Stimulated activated CD8-positive, alpha-beta memory T cell treated with anti-CD3 and anti-CD28 coated beads, Interleukin-7, amount 100 ng/mL, for 24 hours (primary cell): ENCODE data around the gene RPGRIP1.
"Not testable (repeated sequence)": the region's sequence is repeated elsewhere in the genome, so short reads cannot be mapped to it uniquely, and the experiment has no call there.

Experiments
- DNase-seq: peaks from one replicate; pipeline ENCODE4 v3.0.0-alpha.2; 2020; ENCODE audit warnings: low read depth

RPGRIP1 gene

DNA sequence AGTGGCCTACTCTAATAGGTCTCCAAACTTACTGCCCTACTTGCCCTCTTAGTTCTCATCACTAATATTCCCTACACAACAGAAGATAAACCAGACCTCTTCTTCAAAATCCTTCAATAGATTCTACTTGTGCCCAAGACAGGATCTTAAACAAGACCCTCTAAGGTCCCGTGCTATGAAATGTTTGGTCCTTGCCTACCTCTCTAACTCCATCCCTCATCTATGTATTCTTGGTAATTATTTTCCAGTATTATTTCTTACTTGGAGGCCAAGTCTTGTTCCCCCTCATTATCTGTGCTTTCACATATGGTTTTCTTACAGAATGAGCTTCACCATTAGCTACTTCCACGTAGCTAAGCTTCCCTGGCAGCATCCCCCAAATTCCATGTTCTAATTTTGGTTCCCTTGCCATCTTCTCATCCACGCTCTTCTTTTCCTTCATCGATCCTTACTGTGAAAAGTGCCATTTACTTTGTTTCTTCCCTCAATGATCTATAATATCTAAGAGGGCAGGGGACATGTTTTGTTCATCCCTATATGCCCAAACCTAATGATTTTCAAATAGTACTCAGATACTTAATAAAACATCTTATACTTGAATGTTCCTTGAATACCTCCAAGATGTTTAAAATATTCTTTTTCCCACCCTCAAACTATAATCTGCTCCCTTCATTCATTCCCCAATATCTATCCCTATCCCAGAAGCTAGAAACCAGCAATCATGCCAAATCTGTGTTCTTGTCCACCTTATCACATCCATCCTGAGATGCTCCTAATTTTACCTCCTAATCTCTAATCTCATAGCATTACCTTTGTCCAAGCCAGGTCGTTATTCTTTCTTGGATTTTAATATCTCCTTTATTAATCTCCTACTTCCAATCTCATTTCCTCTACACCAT is 20.7 kb upstream of the RPGRIP1 start:
- DNase-seq, result no peak

DNA sequence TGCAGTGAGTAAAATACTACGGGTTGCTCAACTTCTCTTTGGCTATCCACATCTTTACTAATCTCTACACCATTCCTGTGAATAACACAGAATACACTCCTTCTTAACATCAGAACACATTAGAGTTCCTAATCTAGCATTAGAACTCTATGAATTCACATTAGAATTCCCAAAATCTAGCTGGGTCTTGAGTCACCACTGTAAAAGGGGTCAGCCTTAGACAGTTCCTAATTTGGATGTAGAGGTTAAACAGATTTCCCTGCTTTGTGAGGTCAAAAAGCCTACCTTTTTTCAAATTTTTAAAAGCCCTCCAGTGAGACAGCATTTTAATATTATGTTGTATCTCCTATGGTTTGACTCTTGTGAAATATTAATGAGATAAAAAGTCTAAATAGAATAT is 18.1 kb upstream of the RPGRIP1 start:
- no peak for DNase-seq

DNA sequence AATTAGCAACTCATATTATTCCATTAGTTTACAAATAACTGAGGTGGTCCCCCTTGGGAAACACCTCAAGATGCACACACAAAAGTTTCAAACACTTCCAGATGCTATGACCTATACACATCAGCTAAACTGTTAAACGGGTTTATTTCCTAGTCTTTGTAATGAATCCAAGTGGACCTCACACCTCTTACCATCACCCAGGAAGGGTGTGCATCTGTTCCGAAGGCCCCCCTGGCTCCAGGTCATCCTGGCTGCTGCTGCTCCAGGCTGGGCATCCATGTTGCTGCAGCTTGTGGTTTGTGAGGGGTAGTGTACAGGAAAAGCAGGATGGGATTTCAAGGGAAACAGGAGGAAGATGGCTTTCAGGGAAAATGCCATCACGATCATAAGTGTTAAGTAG is 17.5 kb upstream of the RPGRIP1 start:
- DNase-seq, result no peak

DNA sequence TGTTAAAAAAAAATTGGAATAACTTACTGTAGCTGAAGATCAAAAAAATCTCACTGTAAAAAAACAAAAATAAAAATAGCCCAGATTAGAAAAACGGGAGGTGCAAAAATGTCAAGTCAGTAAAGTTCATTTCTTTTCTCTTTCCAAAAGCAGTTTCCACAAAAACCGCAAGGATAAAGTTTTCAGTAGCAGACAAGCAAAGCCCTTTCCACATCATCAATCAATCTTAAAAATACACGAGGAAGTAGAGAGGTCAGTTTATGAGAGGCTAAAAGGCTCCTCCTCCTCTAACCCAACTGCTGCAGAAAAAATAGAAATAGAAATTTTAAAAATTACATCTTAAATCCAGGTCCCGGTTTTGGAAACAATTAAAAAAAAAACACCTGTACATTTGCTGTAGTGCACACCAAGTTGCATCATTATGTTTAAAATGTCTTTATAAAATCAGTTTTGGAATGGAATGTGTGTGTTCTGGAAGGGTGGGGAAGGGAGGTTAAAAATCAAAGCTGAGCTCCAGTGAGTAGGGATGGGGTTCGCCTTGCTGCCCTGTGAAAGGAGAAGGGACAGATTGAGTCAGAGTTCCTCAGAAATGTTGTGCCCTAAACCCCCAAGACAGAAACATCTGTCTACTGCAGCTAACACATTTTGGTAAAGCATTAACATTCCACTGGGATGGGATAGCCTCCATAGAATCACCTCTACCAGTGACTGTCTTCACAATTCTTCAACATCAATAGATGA is 16.4 kb upstream of the RPGRIP1 start:
- DNase-seq, result no peak

DNA sequence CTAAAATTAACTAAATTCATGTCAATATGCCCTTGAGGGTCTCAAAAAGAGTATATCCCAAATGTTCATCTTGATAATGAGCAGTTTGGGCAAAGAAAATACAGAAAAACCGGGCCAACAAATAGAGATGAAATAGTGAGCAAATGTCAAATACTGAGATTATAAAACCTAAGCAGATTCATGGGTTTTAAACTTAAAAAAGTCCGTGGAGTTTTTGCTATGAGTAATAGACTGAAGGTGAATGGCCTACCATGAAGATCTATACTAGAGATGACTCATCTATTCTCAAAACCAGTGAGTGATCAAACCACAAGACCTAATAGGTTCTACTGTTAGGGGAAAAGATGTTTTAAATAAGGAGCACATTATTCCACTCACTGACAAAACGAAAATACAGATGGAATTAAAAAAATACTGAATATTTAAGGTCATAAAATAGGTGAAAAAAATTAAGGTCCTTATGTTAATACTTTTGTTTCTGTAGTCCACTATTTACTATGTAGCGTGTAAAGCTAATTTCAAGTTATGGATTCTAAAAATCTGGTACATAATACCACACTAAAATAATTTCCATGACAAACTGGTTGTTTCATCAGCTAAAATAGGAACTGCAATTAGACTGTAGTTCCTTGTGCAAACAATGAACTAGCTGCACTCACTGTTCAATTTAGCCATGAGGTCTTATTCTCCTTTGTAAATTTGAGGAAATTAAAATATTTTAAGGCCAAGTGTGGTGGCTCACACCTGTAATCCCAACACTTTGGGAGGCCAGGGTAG is 15.7 kb upstream of the RPGRIP1 start:
- DNase-seq, result no peak

DNA sequence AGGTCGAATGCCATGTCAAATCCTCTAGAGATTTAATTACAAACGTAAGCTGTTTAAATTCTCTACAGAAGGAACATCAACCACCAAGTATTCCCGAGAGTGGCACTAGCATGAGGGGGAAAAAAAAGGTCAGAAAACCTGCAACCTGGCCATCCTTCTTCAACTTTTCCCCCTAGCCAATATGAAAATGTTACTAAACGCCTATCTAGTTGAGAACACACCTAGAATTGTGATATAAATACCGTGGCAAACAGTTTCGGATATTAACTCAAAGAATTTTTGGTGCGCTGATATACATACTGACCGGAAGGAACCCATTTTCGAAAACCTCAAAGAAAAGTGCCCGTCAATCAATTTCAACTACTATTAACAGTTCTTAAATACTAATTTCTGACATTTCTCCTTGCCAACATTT is 12.4 kb upstream of the RPGRIP1 start:
- no peak for DNase-seq

DNA sequence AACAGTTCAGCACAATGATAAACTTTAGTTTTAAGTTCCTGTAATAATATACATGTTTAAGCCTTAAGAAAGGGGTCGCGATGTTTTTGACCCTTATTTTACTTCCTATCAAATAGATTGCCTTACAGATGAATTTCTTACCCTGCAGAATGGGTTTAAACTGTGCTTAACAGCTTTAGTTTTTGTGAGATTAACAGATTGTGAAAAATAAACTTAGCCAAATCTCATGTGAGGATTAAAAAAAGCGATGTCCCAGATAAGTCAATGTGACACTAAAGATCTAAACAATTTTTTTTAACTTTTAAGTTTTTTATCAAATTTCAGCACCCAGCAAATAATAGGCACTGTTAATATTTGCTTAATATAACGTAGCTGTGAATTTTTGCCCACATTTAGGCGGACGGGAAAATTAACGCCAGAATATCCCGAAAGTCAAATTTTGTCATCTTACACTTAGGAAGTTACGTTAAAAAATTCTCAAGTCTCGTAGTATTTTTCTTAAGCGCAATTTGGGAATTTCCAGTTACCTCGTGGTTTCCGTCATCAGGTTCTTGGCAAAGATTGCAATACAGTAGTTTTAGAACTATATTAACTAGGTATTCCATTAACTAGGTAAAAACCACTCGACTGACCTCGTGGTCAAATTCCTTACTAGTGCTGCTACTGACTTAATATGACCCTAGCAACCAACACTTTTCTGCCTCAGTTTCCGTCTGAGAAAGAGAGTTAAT is 11.8 kb upstream of the RPGRIP1 start:
- no peak for DNase-seq

DNA sequence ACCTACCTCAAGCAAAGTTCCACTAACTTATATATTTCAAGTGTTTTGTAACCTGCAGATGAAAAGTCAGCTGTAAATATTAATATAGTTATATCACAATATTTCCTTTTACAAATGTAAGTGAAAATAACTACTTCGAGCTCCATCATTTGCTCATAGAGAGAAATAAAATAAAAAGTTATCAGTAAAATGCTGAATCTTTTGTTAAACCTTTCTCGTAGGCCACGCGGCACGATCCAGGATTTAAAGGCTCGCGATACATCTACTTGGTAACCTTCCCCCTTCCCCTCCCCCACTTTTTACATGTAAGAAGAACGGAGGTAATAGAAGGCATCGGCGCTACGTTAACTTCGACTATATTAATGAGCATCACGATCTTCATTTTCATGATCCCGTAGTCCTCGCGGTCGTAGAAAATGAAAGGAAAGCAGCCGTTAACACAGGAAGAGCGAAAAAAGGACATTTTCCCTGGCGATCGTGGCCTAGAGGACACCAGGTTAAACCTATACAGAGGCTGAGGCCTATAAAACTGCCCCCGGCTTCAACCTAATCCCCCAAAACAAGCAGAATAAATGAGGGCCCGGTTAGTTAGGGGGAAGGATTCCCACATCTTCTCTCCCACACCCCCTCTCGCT is 11.1 kb upstream of the RPGRIP1 start:
- DNase-seq, result no peak

DNA sequence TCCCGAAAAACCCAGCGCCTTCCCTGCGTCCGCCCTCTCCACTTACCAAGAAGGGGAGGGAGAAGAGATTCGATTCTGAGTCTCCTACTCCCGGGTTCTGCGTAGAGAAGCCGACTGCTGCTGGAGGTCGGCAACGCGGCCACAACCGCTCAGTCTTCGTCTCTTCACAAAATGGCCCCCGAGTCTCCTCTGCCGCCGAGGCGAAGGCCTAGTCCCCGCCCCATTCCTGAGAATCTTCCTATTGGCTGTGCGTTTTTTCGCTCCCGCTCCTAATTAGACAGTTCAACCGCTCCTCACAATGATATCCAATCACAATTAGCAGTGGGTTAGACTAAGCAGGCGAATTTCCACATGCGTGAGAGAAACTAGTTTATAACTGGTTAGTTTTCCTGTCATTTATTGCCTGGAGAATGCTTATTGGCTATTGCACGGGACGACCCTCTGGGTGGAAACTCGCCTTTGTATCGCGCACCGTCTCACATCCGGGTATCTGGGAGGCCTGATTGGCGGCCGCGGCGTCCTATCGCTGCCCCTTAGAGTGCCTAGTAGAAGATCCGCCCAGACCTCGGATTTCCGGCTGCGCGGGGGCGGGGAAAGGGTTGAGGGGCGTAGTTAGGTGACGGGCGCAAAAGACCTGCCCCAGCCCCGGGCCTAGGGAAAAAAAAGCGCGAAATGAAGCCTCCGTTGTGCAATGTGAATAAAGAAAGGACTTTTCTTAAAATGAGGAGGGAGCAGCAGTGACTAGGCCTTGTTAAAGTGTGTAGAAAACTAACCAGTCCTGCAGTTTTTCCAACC is 10.4 kb upstream of the RPGRIP1 start, which contains the start of gene HNRNPC:
TSS of gene HNRNPC (minus strand) at position 191 of the 795 bp plus-strand sequence. CDS start 35,249 bp downstream, outside the sequence.
- peak; percentile 100 for DNase-seq

DNA sequence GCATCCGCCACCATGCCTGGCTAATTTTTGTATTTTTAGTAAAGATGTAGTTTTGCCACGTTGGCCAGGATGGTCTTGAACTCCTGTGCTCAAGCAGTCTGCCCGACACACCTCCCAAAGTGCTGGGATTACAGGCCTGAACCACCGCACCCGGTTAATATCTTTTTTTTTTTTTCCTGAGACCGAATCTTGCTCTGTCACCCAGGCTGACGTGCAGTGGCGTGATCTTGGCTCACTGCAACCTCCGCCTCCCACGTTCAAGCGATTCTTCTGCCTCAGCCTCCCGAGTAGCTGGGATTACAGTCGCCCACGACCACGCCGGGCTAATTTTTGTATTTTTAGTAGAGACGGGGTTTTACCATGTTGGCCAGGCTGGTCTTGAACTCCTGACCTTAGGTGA is 7.2 kb upstream of the RPGRIP1 start:
- not testable (repeated sequence) for DNase-seq

DNA sequence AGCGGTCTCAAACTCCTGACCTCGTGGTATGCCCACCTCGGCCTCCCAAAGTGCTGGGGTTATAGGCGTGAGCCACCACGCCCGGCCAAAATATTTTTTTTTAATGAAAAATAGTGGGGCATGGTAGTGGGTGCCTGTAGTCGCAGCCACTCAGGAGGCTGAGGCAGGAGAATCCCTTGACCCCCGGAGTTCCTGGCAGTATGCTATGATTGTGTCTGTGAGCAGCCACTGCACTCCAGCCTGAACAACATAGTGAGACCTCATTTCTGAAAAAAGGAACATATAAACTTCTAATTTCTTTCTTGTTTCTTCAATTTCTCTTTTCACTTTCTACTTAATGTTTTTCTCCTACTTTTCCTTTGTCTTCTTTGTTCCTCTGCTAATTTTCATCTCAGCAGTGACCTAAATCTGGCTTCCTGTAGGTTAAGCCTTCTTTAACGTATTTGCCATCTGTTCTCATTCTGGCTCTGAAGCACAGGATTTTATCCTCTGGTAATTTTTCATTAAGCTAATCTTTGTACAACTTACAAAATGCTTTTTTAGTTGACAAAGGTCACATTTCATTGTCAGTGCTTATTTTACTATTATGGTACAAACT is 4.5 kb upstream of the RPGRIP1 start:
- DNase-seq, result no peak

DNA sequence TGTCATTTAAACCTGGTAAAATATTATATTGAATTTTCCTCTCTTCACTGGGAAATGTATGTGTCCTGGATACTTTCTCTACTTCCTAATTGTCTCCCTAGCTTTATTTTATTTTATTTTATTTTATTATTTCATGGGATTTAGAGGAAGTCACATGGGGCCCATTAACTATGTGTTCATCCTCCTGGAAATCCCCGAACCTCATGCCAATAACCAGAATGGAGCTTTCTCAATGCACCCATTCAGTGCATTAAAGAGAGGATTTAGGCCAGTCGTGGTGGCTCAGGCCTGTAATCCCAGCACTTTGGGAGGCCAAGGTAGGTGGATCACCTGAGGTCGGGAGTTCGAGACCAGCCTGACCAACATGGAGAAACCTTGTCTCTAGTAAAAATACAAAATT is 1.3 kb upstream of the RPGRIP1 start:
- DNase-seq, result no peak

DNA sequence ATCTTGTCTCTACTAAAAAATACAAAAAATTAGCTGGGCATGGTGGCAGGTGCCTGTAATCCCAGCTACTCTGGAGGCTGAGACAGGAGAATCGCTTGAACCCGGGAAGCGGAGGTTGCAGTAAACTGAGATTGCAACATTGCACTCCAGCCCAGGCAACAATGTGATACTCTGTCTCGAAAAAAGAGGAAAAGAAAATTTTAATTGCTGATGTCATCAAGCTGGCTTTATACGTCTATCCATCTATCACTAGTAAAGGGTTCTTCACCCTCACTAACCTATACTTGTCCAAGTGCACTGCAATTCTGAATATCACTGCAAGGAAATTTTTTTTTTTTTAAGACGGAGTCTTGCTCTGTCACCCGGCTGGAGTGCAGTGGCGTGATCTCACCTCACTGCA is 2.0 kb downstream of the RPGRIP1 start:
- not testable (repeated sequence) for DNase-seq

DNA sequence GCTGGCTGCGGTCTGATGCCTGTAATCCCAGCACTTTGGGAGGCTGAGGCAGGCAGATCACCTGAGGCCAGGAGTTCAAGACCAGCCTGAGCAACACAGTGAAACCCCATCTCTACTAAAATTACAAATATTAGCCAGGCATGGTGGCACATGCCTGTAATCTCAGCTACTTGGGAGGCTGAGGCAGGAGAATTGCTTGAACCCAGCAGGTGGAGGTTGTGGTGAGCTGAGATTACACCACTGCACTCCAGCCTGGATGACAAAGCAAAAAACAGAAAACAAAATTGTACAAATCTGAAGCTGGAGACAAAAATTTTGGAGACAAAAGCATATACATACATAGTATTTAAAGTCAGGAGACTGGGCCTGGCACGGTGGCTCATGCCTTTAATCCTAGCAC is 6.6 kb downstream of the RPGRIP1 start:
- DNase-seq, result not testable (repeated sequence)

DNA sequence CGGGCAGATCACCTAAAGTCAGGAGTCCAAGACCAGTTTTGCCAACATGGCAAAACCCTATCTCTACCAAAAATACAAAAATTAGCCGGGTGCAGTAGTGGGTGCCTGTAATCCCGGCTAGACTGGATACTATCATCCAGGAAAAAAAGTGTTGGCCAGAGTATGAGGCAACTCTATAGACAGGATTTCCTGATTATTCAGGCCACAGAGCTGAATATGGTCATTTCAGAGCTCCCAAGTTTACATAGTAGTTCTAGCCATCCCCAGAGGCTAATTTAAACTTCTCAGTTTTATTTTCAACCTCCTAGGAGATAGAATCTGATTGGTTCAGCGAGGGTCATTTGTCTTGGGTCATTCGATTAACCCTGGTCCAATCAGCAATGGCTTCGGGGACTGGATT is 7.3 kb downstream of the RPGRIP1 start:
- no peak for DNase-seq

DNA sequence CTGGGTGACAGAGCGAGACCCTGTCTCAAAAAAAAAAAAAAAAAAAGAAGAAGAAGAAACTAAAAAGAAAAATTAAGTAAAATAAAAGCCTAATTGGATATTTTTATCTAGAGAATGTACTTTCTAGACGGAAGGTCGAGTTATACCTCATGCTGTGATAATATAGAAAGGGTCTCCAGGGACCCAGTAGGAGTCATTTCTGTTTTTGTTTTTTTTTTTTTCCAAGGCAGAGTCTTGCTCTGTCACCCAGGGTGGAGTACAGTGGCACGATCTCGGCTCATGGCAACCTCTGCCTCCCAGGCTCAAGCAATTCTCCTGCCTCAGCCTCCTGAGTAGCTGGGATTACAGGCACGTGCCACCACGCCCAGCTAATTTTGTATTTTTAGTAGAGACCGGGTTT is 14.1 kb downstream of the RPGRIP1 start:
- not testable (repeated sequence) for DNase-seq

DNA sequence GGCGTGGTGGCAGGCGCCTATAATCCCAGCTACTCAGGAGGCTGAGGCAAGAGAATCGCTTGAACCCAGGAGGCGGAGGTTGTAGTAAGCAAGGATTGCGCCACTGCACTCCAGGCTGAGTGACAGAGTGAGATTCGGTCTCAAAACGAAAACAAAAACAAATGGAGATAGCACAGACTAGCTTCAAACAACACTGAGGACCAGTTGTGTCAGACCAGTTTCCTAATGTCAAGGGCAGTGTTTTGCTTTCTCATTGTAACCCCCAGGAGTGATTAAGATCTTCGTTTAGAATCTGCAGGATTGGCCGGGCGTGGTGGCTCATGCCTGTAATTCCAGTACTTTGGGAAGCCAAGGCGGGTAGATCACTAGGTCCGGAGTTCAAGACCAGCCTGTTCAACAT is 18.5 kb downstream of the RPGRIP1 start:
- DNase-seq, result no peak

DNA sequence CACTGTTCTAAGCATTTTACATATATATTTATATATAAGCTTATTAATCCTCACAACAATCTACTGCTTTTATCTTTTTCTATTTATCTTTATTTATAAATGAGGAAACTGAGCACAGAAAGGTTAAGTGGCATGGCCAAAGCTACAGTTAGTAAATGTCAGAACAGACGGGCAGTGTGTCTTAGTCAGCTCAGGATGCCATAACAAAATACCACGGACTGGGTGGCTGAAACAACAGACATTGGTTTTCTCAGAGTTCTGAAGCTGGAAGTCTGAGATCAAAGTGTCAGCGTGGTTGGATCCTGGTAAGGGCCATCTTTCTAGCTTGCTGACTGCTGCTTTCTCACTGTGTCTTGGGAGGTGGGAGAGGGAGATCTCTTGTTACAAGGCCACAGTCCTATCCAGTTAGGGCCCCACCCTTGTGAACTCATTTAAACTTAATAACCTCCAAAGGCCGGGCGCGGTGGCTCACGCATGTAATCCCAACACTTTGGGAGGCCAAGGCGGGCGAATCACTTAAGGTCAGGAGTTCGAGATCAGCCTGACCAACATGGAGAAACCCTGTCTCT is 19.8 kb downstream of the RPGRIP1 start:
- DNase-seq, result no peak

DNA sequence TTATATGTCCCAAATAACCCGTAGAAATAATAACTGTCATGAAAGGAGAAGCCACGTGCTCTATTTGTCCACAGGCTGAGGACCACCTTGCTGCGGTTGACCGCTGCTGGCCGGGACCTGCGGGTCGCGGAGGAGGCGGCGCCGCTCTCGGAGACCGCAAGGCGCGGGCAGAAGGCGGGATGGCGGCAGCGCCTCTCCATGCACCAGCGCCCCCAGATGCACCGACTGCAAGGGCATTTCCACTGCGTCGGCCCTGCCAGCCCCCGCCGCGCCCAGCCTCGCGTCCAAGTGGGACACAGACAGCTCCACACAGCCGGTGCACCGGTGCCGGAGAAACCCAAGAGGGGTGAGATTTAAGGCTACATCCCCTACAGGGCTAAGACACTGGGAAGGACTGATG is 21.0 kb downstream of the RPGRIP1 start:
- no peak for DNase-seq
